Measurements from ENCODE around the gene ALK. TPM values are rescaled to one million over a fixed set of nuclear protein-coding genes. Genes with fewer than 3 reads are reported as not detected.

The ALK gene
- total RNA-seq, 1 experiment from 2014 or later: 0.26 TPM

- no peak for DNase-seq (ENCODE audit: low spot score)
Measured at GRCh38 chr2:29528371-29528770, 393.0 kb downstream of the ALK start.

- no peak for DNase-seq (ENCODE audit: low spot score)
Measured at GRCh38 chr2:29527947-29528346, 393.4 kb downstream of the ALK start.

- DNase-seq (ENCODE audit: low spot score): no peak
Measured at GRCh38 chr2:29526587-29527586, 394.5 kb downstream of the ALK start.

GRCh38 chr2:29525921-29526320, 395.5 kb downstream of the ALK start:
- DNase-seq (ENCODE audit: low spot score): no peak

- DNase-seq (ENCODE audit: low spot score): no peak
Measured at GRCh38 chr2:29524652-29525051, 396.7 kb downstream of the ALK start.

GRCh38 chr2:29522951-29523669, 398.3 kb downstream of the ALK start:
- no peak for DNase-seq (ENCODE audit: low spot score)

- DNase-seq (ENCODE audit: low spot score): no peak
Measured at GRCh38 chr2:29520001-29520400, 401.4 kb downstream of the ALK start.

- no peak for DNase-seq (ENCODE audit: low spot score)
Measured at GRCh38 chr2:29519338-29519925, 402.0 kb downstream of the ALK start.

GRCh38 chr2:29518646-29519337, 402.6 kb downstream of the ALK start:
- no peak for DNase-seq (ENCODE audit: low spot score)

- DNase-seq (ENCODE audit: low spot score): no peak
Measured at GRCh38 chr2:29518010-29518409, 403.4 kb downstream of the ALK start.

- no peak for DNase-seq (ENCODE audit: low spot score)
Measured at GRCh38 chr2:29517413-29517812, 404.0 kb downstream of the ALK start.

GRCh38 chr2:29516767-29517166, 404.6 kb downstream of the ALK start:
- DNase-seq (ENCODE audit: low spot score): no peak

GRCh38 chr2:29509878-29510277, 411.5 kb downstream of the ALK start:
- no peak for DNase-seq (ENCODE audit: low spot score)

GRCh38 chr2:29509397-29509796, 412.0 kb downstream of the ALK start:
- DNase-seq (ENCODE audit: low spot score): no peak

- no peak for DNase-seq (ENCODE audit: low spot score)
Measured at GRCh38 chr2:29504746-29505145, 416.6 kb downstream of the ALK start.

- no peak for DNase-seq (ENCODE audit: low spot score)
Measured at GRCh38 chr2:29502460-29502911, 418.9 kb downstream of the ALK start.

GRCh38 chr2:29497375-29497774, 424.0 kb downstream of the ALK start:
- no peak for DNase-seq (ENCODE audit: low spot score)

GRCh38 chr2:29496198-29496597, 425.2 kb downstream of the ALK start:
- no peak for DNase-seq (ENCODE audit: low spot score)

GRCh38 chr2:29495536-29496060, 425.8 kb downstream of the ALK start:
- no peak for DNase-seq (ENCODE audit: low spot score)

- no peak for DNase-seq (ENCODE audit: low spot score)
Measured at GRCh38 chr2:29495068-29495467, 426.3 kb downstream of the ALK start.

- no peak for DNase-seq (ENCODE audit: low spot score)
Measured at GRCh38 chr2:29492701-29493100, 428.7 kb downstream of the ALK start.

Data from A172 (cell line).